22Rv1 (cell line): ENCODE measurements around the gene DOCK10.

Experiments
- ZFX ChIP-seq: fragments of 450-650 bp; IDR thresholded peaks from 2 replicates; pipeline ENCODE4 v1.6.1; 2017; ENCODE audit warnings: antibody characterized with exemption, borderline replicate concordance
- TF ChIP-seq, protein P1 (sequence below): fragments of 450-650 bp; IDR thresholded peaks from 2 replicates; pipeline ENCODE4 v1.5.1; 2017; ENCODE audit warnings: mild to moderate bottlenecking

GRCh38 chr2:224952936-224953657 is 89.2 kb downstream of the DOCK10 start:
- TF ChIP-seq, protein P1, sequence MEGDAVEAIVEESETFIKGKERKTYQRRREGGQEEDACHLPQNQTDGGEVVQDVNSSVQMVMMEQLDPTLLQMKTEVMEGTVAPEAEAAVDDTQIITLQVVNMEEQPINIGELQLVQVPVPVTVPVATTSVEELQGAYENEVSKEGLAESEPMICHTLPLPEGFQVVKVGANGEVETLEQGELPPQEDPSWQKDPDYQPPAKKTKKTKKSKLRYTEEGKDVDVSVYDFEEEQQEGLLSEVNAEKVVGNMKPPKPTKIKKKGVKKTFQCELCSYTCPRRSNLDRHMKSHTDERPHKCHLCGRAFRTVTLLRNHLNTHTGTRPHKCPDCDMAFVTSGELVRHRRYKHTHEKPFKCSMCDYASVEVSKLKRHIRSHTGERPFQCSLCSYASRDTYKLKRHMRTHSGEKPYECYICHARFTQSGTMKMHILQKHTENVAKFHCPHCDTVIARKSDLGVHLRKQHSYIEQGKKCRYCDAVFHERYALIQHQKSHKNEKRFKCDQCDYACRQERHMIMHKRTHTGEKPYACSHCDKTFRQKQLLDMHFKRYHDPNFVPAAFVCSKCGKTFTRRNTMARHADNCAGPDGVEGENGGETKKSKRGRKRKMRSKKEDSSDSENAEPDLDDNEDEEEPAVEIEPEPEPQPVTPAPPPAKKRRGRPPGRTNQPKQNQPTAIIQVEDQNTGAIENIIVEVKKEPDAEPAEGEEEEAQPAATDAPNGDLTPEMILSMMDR: no peak
- TF ChIP-seq ZFX: no peak
